Loucy (cell line): ENCODE measurements around the gene ENC1.

Source experiments
- H2AFZ ChIP-seq: fragments of 200-600 bp; sonication (generic); 2 replicates; pipeline ENCODE4 v1.6.0; 2016; ENCODE audit warnings: antibody characterized with exemption, mild to moderate bottlenecking, low read length, moderate library complexity
- H3F3A ChIP-seq: fragments of 200-600 bp; 2 replicates; pipeline ENCODE4 v1.6.0; 2016; ENCODE audit warnings: antibody characterized with exemption, low read depth, mild to moderate bottlenecking
- H3K27me3 ChIP-seq: fragments of 200-600 bp; sonication (generic); 2 replicates; pipeline ENCODE4 v1.6.1; 2014; ENCODE audit warnings: low read length, mild to moderate bottlenecking; ENCODE audit not compliant: insufficient read depth, poor library complexity, severe bottlenecking
- H3K36me3 ChIP-seq: fragments of 200-600 bp; sonication (generic); 2 replicates; pipeline ENCODE4 v1.6.1; 2016; ENCODE audit warnings: low read length; ENCODE audit not compliant: insufficient read depth
- H3K4me1 ChIP-seq: fragments of 200-600 bp; sonication (generic); 2 replicates; pipeline ENCODE4 v1.5.1; 2014; ENCODE audit warnings: low read length, mild to moderate bottlenecking; ENCODE audit not compliant: insufficient read depth, poor library complexity, severe bottlenecking
- H3K4me2 ChIP-seq: fragments of 200-600 bp; sonication (generic); 2 replicates; pipeline ENCODE4 v1.6.0; 2014; ENCODE audit warnings: antibody characterized with exemption, low read length, low read depth, mild to moderate bottlenecking; ENCODE audit not compliant: poor library complexity, severe bottlenecking
- H3K4me3 ChIP-seq: fragments of 200-600 bp; sonication (generic); 2 replicates; pipeline ENCODE4 v1.5.1; 2014; ENCODE audit warnings: low read length, mild to moderate bottlenecking, mixed read lengths; ENCODE audit not compliant: poor library complexity, severe bottlenecking
- H3K79me2 ChIP-seq: fragments of 200-600 bp; sonication (generic); 2 replicates; pipeline ENCODE4 v1.6.1; 2014; ENCODE audit warnings: low read length; ENCODE audit not compliant: insufficient read depth
- H3K9ac ChIP-seq: fragments of 200-600 bp; sonication (generic); 2 replicates; pipeline ENCODE4 v1.6.0; 2014; ENCODE audit warnings: mild to moderate bottlenecking, low read depth, low read length, moderate library complexity; ENCODE audit not compliant: poor library complexity, severe bottlenecking
- H3K9me2 ChIP-seq: fragments of 200-600 bp; sonication (generic); replicated peaks from 2 replicates; pipeline ENCODE4 v1.6.1; 2016; ENCODE audit warnings: low read depth, low read length, mixed read lengths
- H3K9me3 ChIP-seq: fragments of 200-600 bp; sonication (generic); 2 replicates; pipeline ENCODE4 v1.6.1; 2014; ENCODE audit warnings: mild to moderate bottlenecking, antibody characterized with exemption, low read length, low read depth; ENCODE audit not compliant: insufficient read depth
- H4K20me1 ChIP-seq: fragments of 200-600 bp; sonication (generic); 2 replicates; pipeline ENCODE4 v1.6.0; 2014; ENCODE audit warnings: antibody characterized with exemption, low read length, mild to moderate bottlenecking; ENCODE audit not compliant: insufficient read depth, poor library complexity, severe bottlenecking
- CTCF ChIP-seq: fragments of 200-600 bp; sonication (generic); conservative IDR thresholded peaks from 2 replicates; pipeline ENCODE4 v1.5.1; 2014; ENCODE audit warnings: mild to moderate bottlenecking, antibody characterized with exemption, low read length
- EZH2phosphoT487 ChIP-seq: fragments of 200-600 bp; IDR thresholded peaks from 2 replicates; pipeline ENCODE4 v1.6.1; 2018; ENCODE audit warnings: antibody characterized with exemption, mild to moderate bottlenecking, moderate library complexity, borderline replicate concordance

Gene ENC1

GRCh38 chr5:74647096-74647495 is 6.6 kb upstream of the ENC1 start:
- Histone ChIP-seq H3K9me3 (no peaks in the 10 kb centered on the region), H3K27me3 (no peaks in the 10 kb centered on the region), H3K4me2 (no peak overlapping the region), H4K20me1 (no peaks in the 10 kb centered on the region), H3K4me3 (no peak overlapping the region), H3F3A (no peaks in the 10 kb centered on the region), H3K9me2 (no peaks in the 10 kb centered on the region), H3K36me3 (no peaks in the 10 kb centered on the region), H3K4me1 (peaks cover 6% of the 10 kb centered on the region), H3K9ac (no peak overlapping the region), H3K79me2 (no peaks in the 10 kb centered on the region), H2AFZ (no peak overlapping the region)
- no peak for TF ChIP-seq EZH2phosphoT487
- no peak for TF ChIP-seq CTCF

- Histone ChIP-seq H3K36me3 (no peaks in the 10 kb centered on the region), H3K9ac (no peak overlapping the region), H3K4me2 (no peak overlapping the region), H3K4me3 (no peak overlapping the region), H3K27me3 (no peaks in the 10 kb centered on the region), H3K4me1 (peaks cover 22% of the 10 kb centered on the region), H3K79me2 (peaks cover 22% of the 10 kb centered on the region), H4K20me1 (peaks cover 14% of the 10 kb centered on the region), H3F3A (no peaks in the 10 kb centered on the region), H2AFZ (no peak overlapping the region), H3K9me2 (no peaks in the 10 kb centered on the region), H3K9me3 (no peaks in the 10 kb centered on the region)
- no peak for TF ChIP-seq EZH2phosphoT487
- no peak for TF ChIP-seq CTCF
Measured at GRCh38 chr5:74643111-74643562, 2.6 kb upstream of the ENC1 start.

- Histone ChIP-seq H3K4me1 (peaks cover 28% of the 10 kb centered on the region), H3K79me2 (peaks cover 28% of the 10 kb centered on the region), H3K36me3 (no peaks in the 10 kb centered on the region), H4K20me1 (peaks cover 18% of the 10 kb centered on the region), H3K27me3 (no peaks in the 10 kb centered on the region), H3F3A (no peaks in the 10 kb centered on the region), H2AFZ (no peak overlapping the region), H3K9me3 (no peaks in the 10 kb centered on the region), H3K9ac (peak overlapping the region; percentile 95), H3K9me2 (no peaks in the 10 kb centered on the region), H3K4me3 (no peak overlapping the region), H3K4me2 (peak overlapping the region; percentile 89)
- TF ChIP-seq CTCF: no peak
- no peak for TF ChIP-seq EZH2phosphoT487
Measured at GRCh38 chr5:74642543-74642863, 2.0 kb upstream of the ENC1 start.
